Right lobe of liver (tissue), 6 donors: Measurements from ENCODE around the gene RAB31. TPM values are rescaled to one million over a fixed set of nuclear protein-coding genes. Genes with fewer than 3 reads are reported as not detected.

Experiments used
- ATAC-seq, 4 donors: fragments of 200-7000 bp; cut with Tn5 transposase; one replicate each; pipeline ENCODE4 v1.9.1; 2020; ENCODE audit warnings: mild to moderate bottlenecking in 4 of 4, moderate library complexity in 4 of 4
- DNase-seq, 3 donors: peaks; one replicate each; pipeline ENCODE4 v3.0.0-alpha.2; 2020
- H3K27ac ChIP-seq, 3 donors: fragments of 200-600 bp; one replicate each; pipeline ENCODE4 v1.8.0; 2022
- H3K27me3 ChIP-seq, 2 donors: fragments of 200-600 bp; one replicate each; pipeline ENCODE4 v1.8.0; 2022
- H3K36me3 ChIP-seq, 4 donors: fragments of 200-600 bp; sonication (generic) in 1 of 4; one replicate each; pipeline versions ENCODE4 v1.5.1 to v1.8.0; 2017 to 2022; ENCODE audit warnings: control low read depth in 1 of 4
- H3K4me1 ChIP-seq, 4 donors: fragments of 200-600 bp; sonication (generic) in 1 of 4; one replicate each; pipeline versions ENCODE4 v1.5.1 to v1.8.0; 2017 to 2022; ENCODE audit warnings: control low read depth in 1 of 4
- H3K4me3 ChIP-seq, 3 donors: fragments of 200-600 bp; one replicate each; pipeline ENCODE4 v1.8.0; 2022
- H3K9me3 ChIP-seq, 4 donors: fragments of 200-600 bp; sonication (generic) in 1 of 4; one replicate each; pipeline versions ENCODE4 v1.5.1 to v1.8.0; 2017 to 2022; ENCODE audit warnings: control low read depth in 1 of 4
- CTCF ChIP-seq, 4 donors: fragments of 200-600 bp in 3 of 4; fragments of 450-650 bp in 1 of 4; IDR thresholded peaks; one replicate each; pipeline versions ENCODE4 v1.5.1 to v1.8.0; 2016 to 2022; ENCODE audit warnings: antibody characterized with exemption in 4 of 4, mild to moderate bottlenecking in 2 of 4
- POLR2A ChIP-seq: fragments of 450-650 bp; IDR thresholded peaks from one replicate; pipeline ENCODE4 v1.6.1; 2017; ENCODE audit warnings: antibody characterized with exemption, mild to moderate bottlenecking
- WGBS: methylation state at CpG from one replicate; pipeline ENCODE4 v1.1.6; 2018; ENCODE audit warnings: low coverage, low lambda C conversion rate; ENCODE audit not compliant: insufficient coverage; ENCODE audit errors: missing lambda C conversion rate; 5-methylcytosine and 5-hydroxymethylcytosine counted together
- intact Hi-C, 2 donors: fragments of 100-400 bp; cut with DNase I; formaldehyde crosslinking; loops; one replicate each; pipeline versions ENCODE4 v1.11.2 to v1.14.1; 2022
- total RNA-seq, 6 experiments: library from RNA; depleted of rRNA in 2 of 6; stranded (reverse); fragments of >200 nt in 2 of 6; fragmentation: NEBNext Ultra II Directional in 3 of 6; extraction: Animal tissue kit (Norgen Biotek cat#: 25700) in 3 of 6; gene quantifications; one replicate each; pipeline versions ENCODE4 v1.1.0 to v1.2.4, GENCODE V29; 2016 to 2023
- donor health status: DM: no; HTN: yes; CAD: no.
- donor health status: DM: no; HTN: no; CAD: no.
- donor health status: DM: no; HTN: no; CAD: no.
- donor health status: DM: no; HTN: yes; CAD: no.
- donor health status: DM: no; HTN: yes; CAD: no.

The RAB31 gene
- total RNA-seq, 6 experiments from 2014 or later: 3.0 to 14.3 (median 5.4) TPM

- Histone ChIP-seq H3K4me3 (no peak overlapping the region), H3K9me3 (no peaks in the 10 kb centered on the region), H3K4me1 (no peaks in the 10 kb centered on the region), H3K27ac (no peak overlapping the region), H3K27me3 (no peaks in the 10 kb centered on the region), H3K36me3 (no peaks in the 10 kb centered on the region)
- DNase-seq (no peak), ATAC-seq (no peak)
- intact Hi-C loops: no loop called here
- TF ChIP-seq CTCF (IDR thresholded peaks at IDR 0.05) (no peak), POLR2A (no peak)
- 81% methylated on average over 7 of the region's 7 CpGs for WGBS
Measured at GRCh38 chr18:9859232-9859631, 151.1 kb downstream of the RAB31 start.

- intact Hi-C loops: no loop called here
- Histone ChIP-seq H3K27ac (no peak overlapping the region), H3K9me3 (no peaks in the 10 kb centered on the region), H3K4me1 (no peaks in the 10 kb centered on the region), H3K27me3 (no peaks in the 10 kb centered on the region), H3K36me3 (no peaks in the 10 kb centered on the region), H3K4me3 (no peak overlapping the region)
- DNase-seq (no peak), ATAC-seq (no peak)
- WGBS: 44% methylated on average over 4 of the region's 4 CpGs
- TF ChIP-seq POLR2A (no peak), CTCF (IDR thresholded peaks at IDR 0.05) (no peak)
Measured at GRCh38 chr18:9860682-9861081, 152.6 kb downstream of the RAB31 start.

- H3K4me3 ChIP-seq: no peak overlapping the region
- ATAC-seq: no peak
- TF ChIP-seq POLR2A (no peak), CTCF (IDR thresholded peaks at IDR 0.05) (no peak)
- H3K4me1 ChIP-seq: no peaks in the 10 kb centered on the region
- no peaks in the 10 kb centered on the region for H3K27me3 ChIP-seq
- intact Hi-C loops: no loop called here
- DNase-seq: no peak
- no peaks in the 10 kb centered on the region for H3K9me3 ChIP-seq
- H3K27ac ChIP-seq: no peak overlapping the region
- H3K36me3 ChIP-seq: no peaks in the 10 kb centered on the region
Measured at GRCh38 chr18:9861157-9861556, 153.1 kb downstream of the RAB31 start.

GRCh38 chr18:9861933-9862332 lies 153.8 kb downstream of the RAB31 start:
- ATAC-seq (no peak), DNase-seq (no peak)
- intact Hi-C loops: no loop called here
- Histone ChIP-seq H3K27me3 (no peaks in the 10 kb centered on the region), H3K36me3 (no peaks in the 10 kb centered on the region), H3K27ac (no peak overlapping the region), H3K4me3 (no peak overlapping the region), H3K9me3 (no peaks in the 10 kb centered on the region), H3K4me1 (no peaks in the 10 kb centered on the region)
- WGBS: 43% methylated on average over 4 of the region's 4 CpGs
- TF ChIP-seq POLR2A (no peak), CTCF (IDR thresholded peaks at IDR 0.05) (no peak)

- Histone ChIP-seq H3K27ac (no peak overlapping the region), H3K4me1 (no peaks in the 10 kb centered on the region), H3K4me3 (no peak overlapping the region), H3K36me3 (no peaks in the 10 kb centered on the region), H3K9me3 (no peaks in the 10 kb centered on the region), H3K27me3 (no peaks in the 10 kb centered on the region)
- intact Hi-C loops: no loop called here
- DNase-seq (no peak), ATAC-seq (no peak)
- 54% methylated on average over 3 of the region's 3 CpGs for WGBS
- no peak for TF ChIP-seq CTCF (IDR thresholded peaks at IDR 0.05)
Measured at GRCh38 chr18:9862686-9863085, 154.6 kb downstream of the RAB31 start.
